Measurements from ENCODE around the gene TAF1. TPM values are rescaled to one million over a fixed set of nuclear protein-coding genes. Genes with fewer than 3 reads are reported as not detected.
A peak's percentile ranks its signal among the peaks of the same experiment; 100 is the strongest.

TAF1 gene
- total and polyA plus RNA-seq, 2 donors (not counting 3 experiments of a cell fraction or from before 2014, with no cell fraction given) = 8.2 to 41.0 TPM

DNA sequence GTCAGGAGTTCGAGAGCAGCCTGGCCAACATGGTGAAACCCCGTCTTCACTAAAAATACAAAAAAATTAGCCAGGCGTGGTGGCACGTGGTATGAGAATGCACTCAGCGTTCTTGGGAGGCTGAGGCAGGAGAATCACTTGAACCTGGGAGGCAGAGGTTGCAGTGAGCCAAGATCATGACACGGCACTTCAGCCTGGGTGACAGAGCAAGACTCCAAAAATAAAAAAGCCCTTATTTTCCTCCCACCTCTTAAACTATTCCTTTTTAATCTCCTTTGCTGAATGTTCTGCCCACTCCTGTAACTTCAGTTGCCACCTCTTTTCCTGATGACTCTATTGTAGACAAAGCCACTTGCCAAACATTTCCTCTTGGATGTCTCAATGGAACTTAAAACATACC is 72.6 kb downstream of the TAF1 start:
- Histone ChIP-seq H3K9me3 (replicated peaks; ENCODE audit: control insufficient read depth, insufficient read depth, low read length) (no peaks in the 10 kb centered on the region), H3K4me1 (ENCODE audit: control insufficient read depth, extremely low read depth, insufficient read depth, low read length) (no peaks in the 10 kb centered on the region), H4K20me1 (replicated peaks; ENCODE audit: control insufficient read depth, extremely low read depth, insufficient read depth, low read length) (no peaks in the 10 kb centered on the region), H2AFZ (ENCODE audit: low read depth, low read length) (no peak overlapping the region), H3K4me2 (ENCODE audit: insufficient read depth, low read length) (no peak overlapping the region), H3K4me3 (replicated peaks in 1 of 3; ENCODE audit: insufficient read depth in 1 of 3, low read depth in 1 of 3, low read length in 3 of 3) (no peak overlapping the region), H3K79me2 (ENCODE audit: control insufficient read depth, insufficient read depth, low read length) (no peaks in the 10 kb centered on the region), H3K9me1 (replicated peaks; ENCODE audit: control insufficient read depth, extremely low read depth, insufficient read depth, low read length) (no peaks in the 10 kb centered on the region), H3K27ac (ENCODE audit: insufficient read depth, low read depth, low read length) (no peak overlapping the region), H3K27me3 (ENCODE audit: control insufficient read depth in 2 of 2, insufficient read depth in 2 of 2, low read length in 2 of 2) (no peaks in the 10 kb centered on the region), H3K9ac (replicated peaks; ENCODE audit: extremely low read depth, insufficient read depth, low read length) (no peak overlapping the region), H3K36me3 (ENCODE audit: control insufficient read depth in 2 of 2, extremely low read depth in 1 of 2, insufficient read depth in 2 of 2, low read length in 2 of 2) (peaks cover 0 to 5% of the 10 kb centered on the region in 2 experiments)
- no peak for DNase-seq (ENCODE audit: low read depth, low spot score)
- BruUV-seq (replicated peaks) = no TSS peak
- no peak for TF ChIP-seq EZH2 (IDR thresholded peaks at IDR 0.05; ENCODE audit: borderline replicate concordance, low read depth, low read length, severe bottlenecking)
- TF ChIP-seq, protein P1, sequence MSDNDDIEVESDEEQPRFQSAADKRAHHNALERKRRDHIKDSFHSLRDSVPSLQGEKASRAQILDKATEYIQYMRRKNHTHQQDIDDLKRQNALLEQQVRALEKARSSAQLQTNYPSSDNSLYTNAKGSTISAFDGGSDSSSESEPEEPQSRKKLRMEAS (IDR thresholded peaks at IDR 0.05; ENCODE audit: insufficient read depth, insufficient read length) = no peak
- no peak for TF ChIP-seq POLR2AphosphoS5 (IDR thresholded peaks at IDR 0.05; ENCODE audit: insufficient read depth, low read depth, low read length)
- no peak for TF ChIP-seq MYC (IDR thresholded peaks at IDR 0.05; ENCODE audit: low read depth, low read length)
- TF ChIP-seq, protein P2, sequence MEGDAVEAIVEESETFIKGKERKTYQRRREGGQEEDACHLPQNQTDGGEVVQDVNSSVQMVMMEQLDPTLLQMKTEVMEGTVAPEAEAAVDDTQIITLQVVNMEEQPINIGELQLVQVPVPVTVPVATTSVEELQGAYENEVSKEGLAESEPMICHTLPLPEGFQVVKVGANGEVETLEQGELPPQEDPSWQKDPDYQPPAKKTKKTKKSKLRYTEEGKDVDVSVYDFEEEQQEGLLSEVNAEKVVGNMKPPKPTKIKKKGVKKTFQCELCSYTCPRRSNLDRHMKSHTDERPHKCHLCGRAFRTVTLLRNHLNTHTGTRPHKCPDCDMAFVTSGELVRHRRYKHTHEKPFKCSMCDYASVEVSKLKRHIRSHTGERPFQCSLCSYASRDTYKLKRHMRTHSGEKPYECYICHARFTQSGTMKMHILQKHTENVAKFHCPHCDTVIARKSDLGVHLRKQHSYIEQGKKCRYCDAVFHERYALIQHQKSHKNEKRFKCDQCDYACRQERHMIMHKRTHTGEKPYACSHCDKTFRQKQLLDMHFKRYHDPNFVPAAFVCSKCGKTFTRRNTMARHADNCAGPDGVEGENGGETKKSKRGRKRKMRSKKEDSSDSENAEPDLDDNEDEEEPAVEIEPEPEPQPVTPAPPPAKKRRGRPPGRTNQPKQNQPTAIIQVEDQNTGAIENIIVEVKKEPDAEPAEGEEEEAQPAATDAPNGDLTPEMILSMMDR (IDR thresholded peaks at IDR 0.05; ENCODE audit: extremely low read depth in 1 of 2, insufficient read depth in 1 of 2, low read depth in 1 of 2, low read length in 2 of 2) = no peak
- TF ChIP-seq JUN (IDR thresholded peaks at IDR 0.05; ENCODE audit: borderline replicate concordance, insufficient read depth, insufficient read length, low read depth) = no peak
- no peak for TF ChIP-seq FOS (IDR thresholded peaks at IDR 0.05; ENCODE audit: borderline replicate concordance, insufficient read depth, low read length)
- no peak for TF ChIP-seq POLR2A (IDR thresholded peaks at IDR 0.05; ENCODE audit: low read depth, low read length)
- intact Hi-C loops (cut with micrococcal nuclease) (no loop called here), dilution Hi-C loops (cut with MboI; ENCODE audit: extremely low pct_ligation_motif_present, low sequenced_read_pairs) (no loop called here)
- POLR2A ChIA-PET = no interaction called here
- peak; percentile 84 for FAIRE-seq
- CTCF ChIA-PET = no interaction called here
